PC-3 (cell line): ENCODE results near the gene TRMT10B. TPM values are rescaled to one million over a fixed set of nuclear protein-coding genes. Genes with fewer than 3 reads are reported as not detected.
A peak's percentile ranks its signal among the peaks of the same experiment; 100 is the strongest.
"Not testable (repeated sequence)": the region's sequence is repeated elsewhere in the genome, so short reads cannot be mapped to it uniquely, and the experiment has no call there.

ENCODE experiments used
- ATAC-seq: fragments of 200-7000 bp; cut with Tn5 transposase; 2 replicates; pipeline ENCODE4 v1.9.1; 2020; ENCODE audit warnings: mild to moderate bottlenecking, moderate library complexity
- BruUV-seq: library from RNA; stranded (reverse); fragments of 400-500 nt; replicated peaks from 2 replicates; lab custom pipeline; 2021; lab: Mats Ljungman, UMichigan
- CTCF ChIA-PET: fragments of 300-600 bp; sonication (Branson Sonifier 250); formaldehyde crosslinking; loops from one replicate; lab custom pipeline; 2022; ENCODE audit warnings: antibody characterized with exemption; lab: Charles Lee
- POLR2A ChIA-PET: fragments of 300-600 bp; sonication (Branson Sonifier 250); formaldehyde crosslinking; loops from one replicate; lab custom pipeline; 2022; ENCODE audit warnings: antibody characterized with exemption; ENCODE audit not compliant: unreplicated experiment; lab: Charles Lee
- DNase-seq: peaks from one replicate; pipeline ENCODE4 v3.0.0-alpha.2; 2015
- H2AFZ ChIP-seq: fragments of 300-600 bp; sonication (generic); 2 replicates; pipeline ENCODE4 v1.6.0; 2016; ENCODE audit warnings: antibody characterized with exemption, low read length
- H3F3A ChIP-seq: fragments of 300-600 bp; sonication (generic); one replicate; pipeline ENCODE4 v1.6.0; 2017; ENCODE audit warnings: antibody characterized with exemption, low read length, control low read depth, mild to moderate bottlenecking; ENCODE audit not compliant: unreplicated experiment
- H3K27ac ChIP-seq: fragments of 300-600 bp; sonication (generic); 2 replicates; pipeline ENCODE4 v1.5.1; 2016; ENCODE audit warnings: mild to moderate bottlenecking, low read length
- H3K27me3 ChIP-seq: fragments of 300-600 bp; sonication (generic); 2 replicates; pipeline ENCODE4 v1.6.1; 2016; ENCODE audit warnings: low read length, mixed read lengths
- H3K36me3 ChIP-seq: fragments of 300-600 bp; sonication (generic); 2 replicates; pipeline ENCODE4 v1.6.1; 2016; ENCODE audit warnings: low read depth, mixed run types, low read length, mixed read lengths
- H3K4me1 ChIP-seq: fragments of 300-600 bp; sonication (generic); 2 replicates; pipeline ENCODE4 v1.5.1; 2016; ENCODE audit warnings: low read length; ENCODE audit not compliant: insufficient read depth
- H3K4me2 ChIP-seq: fragments of 300-600 bp; sonication (generic); 2 replicates; pipeline ENCODE4 v1.6.0; 2016; ENCODE audit warnings: low read length
- H3K4me3 ChIP-seq: fragments of 300-600 bp; sonication (generic); 2 replicates; pipeline ENCODE4 v1.5.1; 2016; ENCODE audit warnings: mild to moderate bottlenecking, low read length, mixed read lengths
- H3K79me2 ChIP-seq: fragments of 300-600 bp; sonication (generic); 2 replicates; pipeline ENCODE4 v1.6.1; 2017; ENCODE audit warnings: low read length, mixed read lengths
- H3K9ac ChIP-seq: fragments of 300-600 bp; sonication (generic); 2 replicates; pipeline ENCODE4 v1.6.0; 2016; ENCODE audit warnings: mild to moderate bottlenecking, low read length
- H3K9me2 ChIP-seq: fragments of 300-600 bp; sonication (generic); replicated peaks from 2 replicates; pipeline ENCODE4 v1.6.1; 2016; ENCODE audit warnings: mixed run types, low read length, mixed read lengths
- H3K9me3 ChIP-seq: fragments of 300-600 bp; sonication (generic); 2 replicates; pipeline ENCODE4 v1.6.1; 2016; ENCODE audit warnings: low read length, mixed read lengths
- H4K20me1 ChIP-seq: fragments of 300-600 bp; sonication (generic); 2 replicates; pipeline ENCODE4 v1.6.1; 2016; ENCODE audit warnings: low read length, mixed read lengths
- CTCF ChIP-seq: fragments of 300-600 bp; sonication (generic); conservative IDR thresholded peaks from 2 replicates; pipeline ENCODE4 v1.5.1; 2017; ENCODE audit warnings: antibody characterized with exemption, low read depth, mild to moderate bottlenecking, low read length
- EZH2 ChIP-seq: fragments of 300-600 bp; sonication (generic); IDR thresholded peaks from one replicate; pipeline ENCODE4 v1.6.1; 2017; ENCODE audit warnings: antibody characterized with exemption, mild to moderate bottlenecking, low read length; ENCODE audit not compliant: unreplicated experiment
- EZH2phosphoT487 ChIP-seq: fragments of 300-600 bp; sonication (generic); IDR thresholded peaks from 2 replicates; pipeline ENCODE4 v1.6.1; 2018; ENCODE audit warnings: mild to moderate bottlenecking, antibody characterized with exemption, low read length, borderline replicate concordance
- intact Hi-C: fragments of 100-400 bp; cut with micrococcal nuclease; formaldehyde crosslinking; loops from 2 replicates; pipeline ENCODE4 v1.9.0; 2023
- total RNA-seq: library from RNA; depleted of rRNA; stranded (reverse); fragments of >200 nt; gene quantifications from 2 replicates; pipeline ENCODE4 v1.2.3, GENCODE V29; 2014

Gene TRMT10B
- total RNA-seq, 1 experiment from 2014 or later = 1.1 TPM

- ChIA-PET POLR2A (no interaction called here), CTCF (no interaction called here)
- DNase-seq = peak; percentile 69
- Histone ChIP-seq H3F3A (no peaks in the 10 kb centered on the region), H3K4me3 (no peak overlapping the region), H4K20me1 (no peaks in the 10 kb centered on the region), H3K36me3 (no peaks in the 10 kb centered on the region), H3K9ac (no peak overlapping the region; the same call in 1 of the 2 replicates), H3K4me1 (peaks cover 10% of the 10 kb centered on the region), H3K27me3 (no peaks in the 10 kb centered on the region), H3K9me2 (no peaks in the 10 kb centered on the region), H3K79me2 (no peaks in the 10 kb centered on the region), H3K9me3 (no peaks in the 10 kb centered on the region), H3K27ac (peak overlapping the region; percentile 11; the same call in 1 of the 2 replicates), H2AFZ (peak overlapping the region; percentile 63), H3K4me2 (no peak overlapping the region)
- ATAC-seq = peak; percentile 86
- BruUV-seq = no TSS peak
- TF ChIP-seq EZH2 (no peak), CTCF (peak; percentile 87), EZH2phosphoT487 (no peak)
- intact Hi-C loops = loop anchor here (1.0 to 5.0 kb wide), 2 partner anchors 156 to 615 kb away; no protein-coding TSS in a partner anchor
Measured at GRCh38 chr9:37747271-37747753, 6.3 kb upstream of the TRMT10B start.

- Histone ChIP-seq H3K27me3 (no peaks in the 10 kb centered on the region), H3K9me3 (no peaks in the 10 kb centered on the region), H3F3A (no peaks in the 10 kb centered on the region), H3K36me3 (no peaks in the 10 kb centered on the region), H3K27ac (no peak overlapping the region), H4K20me1 (no peaks in the 10 kb centered on the region), H3K4me2 (no peak overlapping the region), H2AFZ (no peak overlapping the region), H3K4me3 (no peak overlapping the region), H3K9me2 (no peaks in the 10 kb centered on the region), H3K4me1 (peaks cover 10% of the 10 kb centered on the region), H3K9ac (no peak overlapping the region), H3K79me2 (0 out of 2 replicates have a peak, but pooled peaks cover 3% of the 10 kb centered on the region)
- DNase-seq (no peak), ATAC-seq (no peak)
- intact Hi-C loops = loop anchor here (5.0 kb wide), 1 partner anchor 613 kb away; no protein-coding TSS in a partner anchor
- TF ChIP-seq CTCF (no peak), EZH2phosphoT487 (no peak), EZH2 (no peak)
- POLR2A ChIA-PET = no interaction called here
- BruUV-seq = no TSS peak
- CTCF ChIA-PET = no interaction called here
Measured at GRCh38 chr9:37749129-37749528, 4.5 kb upstream of the TRMT10B start.

- Histone ChIP-seq H3K36me3 (no peaks in the 10 kb centered on the region), H3F3A (no peaks in the 10 kb centered on the region), H3K9me3 (no peaks in the 10 kb centered on the region), H3K9ac (no peak overlapping the region), H3K27ac (no peak overlapping the region), H3K9me2 (no peaks in the 10 kb centered on the region), H4K20me1 (no peaks in the 10 kb centered on the region), H3K4me1 (peaks cover 16% of the 10 kb centered on the region), H3K27me3 (no peaks in the 10 kb centered on the region), H3K4me3 (no peak overlapping the region), H3K4me2 (no peak overlapping the region), H2AFZ (no peak overlapping the region), H3K79me2 (0 out of 2 replicates have a peak, but pooled peaks cover 4% of the 10 kb centered on the region)
- no peak for ATAC-seq
- intact Hi-C loops = no loop called here
- DNase-seq = no peak
- TF ChIP-seq CTCF (no peak), EZH2 (no peak), EZH2phosphoT487 (no peak)
- BruUV-seq = no TSS peak
- POLR2A ChIA-PET = no interaction called here
- CTCF ChIA-PET = no interaction called here
Measured at GRCh38 chr9:37751186-37751585, 2.4 kb upstream of the TRMT10B start.

- H3K9me3 ChIP-seq, H4K20me1 ChIP-seq, H3K4me3 ChIP-seq, H3K9ac ChIP-seq, H3K36me3 ChIP-seq, BruUV-seq, H2AFZ ChIP-seq, H3K79me2 ChIP-seq, H3F3A ChIP-seq, DNase-seq, H3K27me3 ChIP-seq, H3K9me2 ChIP-seq, intact Hi-C loops, POLR2A ChIA-PET, CTCF ChIA-PET, ATAC-seq, H3K27ac ChIP-seq, H3K4me2 ChIP-seq: not testable (repeated sequence)
- peaks cover 16% of the 10 kb centered on the region for H3K4me1 ChIP-seq
Measured at GRCh38 chr9:37751704-37752103, 1.9 kb upstream of the TRMT10B start.
